ENCODE measurements around the gene PTPN9. TPM values are rescaled to one million over a fixed set of nuclear protein-coding genes. Genes with fewer than 3 reads are reported as not detected.

The PTPN9 gene
- total and polyA plus RNA-seq, 10 of the 15 experiments (the other 5 are each of a cell fraction or from before 2014, with no cell fraction given), result 7.8 to 29.1 (median 18.5) TPM

GRCh38 chr15:75422554-75422953, 156.6 kb downstream of the PTPN9 start:
- no peak for FAIRE-seq
- Histone ChIP-seq H3K4me3 (no peak overlapping the region), H3K9ac (ENCODE audit: control insufficient read depth, insufficient read depth, low read length) (no peak overlapping the region), H3K27ac (ENCODE audit: control insufficient read depth, insufficient read depth) (no peak overlapping the region), H3K27me3 (replicated peaks in 1 of 2; ENCODE audit: control insufficient read depth in 2 of 2, insufficient read depth in 2 of 2, low read length in 1 of 2) (no peaks in the 10 kb centered on the region), H3K4me2 (ENCODE audit: control insufficient read depth, insufficient read depth) (no peak overlapping the region), H3K9me3 (replicated peaks; ENCODE audit: control insufficient read depth, insufficient read depth, low read length) (no peaks in the 10 kb centered on the region), H3K36me3 (ENCODE audit: control insufficient read depth in 2 of 2, insufficient read depth in 2 of 2, low read length in 1 of 2) (peaks cover 7 to 26% of the 10 kb centered on the region in 2 experiments; a peak in 3 of 4 replicates), H2AFZ (ENCODE audit: control insufficient read depth, low read depth, low read length) (no peak overlapping the region), H4K20me1 (ENCODE audit: control insufficient read depth, insufficient read depth) (no peaks in the 10 kb centered on the region; the same call in 1 of the 2 replicates), H3K4me1 (ENCODE audit: control insufficient read depth, insufficient read depth, low read length) (no peaks in the 10 kb centered on the region; the same call in 1 of the 2 replicates), H3K79me2 (ENCODE audit: control insufficient read depth, insufficient read depth, low read length) (peaks cover 3% of the 10 kb centered on the region)
- BruUV-seq (replicated peaks), result no TSS peak
- ChIA-PET POLR2A (no interaction called here), CTCF (interaction anchor here (0.6 to 1.6 kb wide), 7 partner anchors 9 to 262 kb away, joined by 3 to 5 read pairs (median 3); no protein-coding TSS in a partner anchor), SMC1A (ENCODE audit: uncharacterized antibody, unreplicated experiment) (interaction anchor here (1.3 to 1.8 kb wide), 5 partner anchors 8 to 30 kb away, joined by 3 to 4 read pairs (median 3); partner anchors contain the start of gene SIN3A), RAD21 (ENCODE audit: unreplicated experiment) (no interaction called here)
- no peak for DNase-seq (ENCODE audit: low read depth, low spot score)
- intact Hi-C loops (cut with micrococcal nuclease; ENCODE audit: unreplicated experiment), result no loop called here
- TF ChIP-seq NKRF (conservative IDR thresholded peaks at IDR 0.05) (no peak), PML (IDR thresholded peaks at IDR 0.05; ENCODE audit: low read length) (no peak), TAF1 (IDR thresholded peaks at IDR 0.05; ENCODE audit: borderline replicate concordance, low read depth, low read length) (no peak), SIN3A (IDR thresholded peaks at IDR 0.05; ENCODE audit: low read depth, low read length) (no peak), CREM (IDR thresholded peaks at IDR 0.05; ENCODE audit: low read depth) (no peak), BHLHE40 (IDR thresholded peaks at IDR 0.05; ENCODE audit: borderline replicate concordance in 1 of 2, low read depth in 2 of 2, low read length in 1 of 2) (no peak), EGR1 (IDR thresholded peaks at IDR 0.05; ENCODE audit: borderline replicate concordance in 1 of 2, low read depth in 2 of 2, low read length in 2 of 2) (no peak), NR2C1 (IDR thresholded peaks at IDR 0.05) (no peak), POU2F2 (IDR thresholded peaks at IDR 0.05; ENCODE audit: borderline replicate concordance, low read depth, low read length) (no peak), WRNIP1 (IDR thresholded peaks at IDR 0.05; ENCODE audit: borderline replicate concordance, low read depth, low read length) (no peak), GABPA (IDR thresholded peaks at IDR 0.05; ENCODE audit: low read depth) (no peak), MTA2 (IDR thresholded peaks at IDR 0.05; ENCODE audit: low read depth) (no peak), STAT1 (conservative IDR thresholded peaks at IDR 0.05) (no peak), MEF2A (IDR thresholded peaks at IDR 0.05; ENCODE audit: insufficient read depth, low read depth, low read length) (no peak), CEBPB (IDR thresholded peaks at IDR 0.05; ENCODE audit: borderline replicate concordance in 1 of 2, low read depth in 2 of 2, low read length in 2 of 2) (no peak)
- in situ Hi-C loops (cut with MboI), result no loop called here
- WGBS (ENCODE audit: insufficient coverage, insufficient replicate concordance, low lambda C conversion rate, missing lambda C conversion rate), result 98% methylated on average over 5 of the region's 5 CpGs
- ATAC-seq, result no peak
